Middle frontal gyrus (tissue), 1 donor: ENCODE results near the gene NEDD4L.

Source experiments
- DNase-seq: peaks from one replicate; pipeline ENCODE4 v3.0.0-alpha.2; 2015; ENCODE audit warnings: low spot score; ENCODE audit errors: extremely low spot score

The NEDD4L gene

DNA sequence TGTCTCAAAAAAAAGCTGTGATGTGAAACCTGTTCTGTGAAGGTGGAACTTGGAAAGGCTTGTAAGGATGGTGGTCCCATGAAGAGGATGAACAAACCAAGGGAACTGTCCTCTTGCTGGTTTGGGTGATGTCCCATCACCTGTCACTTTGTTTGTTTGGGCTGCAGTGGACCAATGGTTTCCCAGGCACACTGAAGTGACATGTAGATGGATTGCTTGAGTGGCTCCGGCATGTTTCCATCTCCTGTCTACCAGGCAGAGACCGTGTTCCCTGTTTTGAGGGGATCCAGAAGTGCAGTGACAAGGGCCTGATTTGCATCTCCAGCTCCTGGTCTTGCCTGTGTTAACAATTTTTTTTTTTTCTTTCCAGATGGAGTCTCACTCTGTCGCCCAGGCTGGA is 8.9 kb downstream of the NEDD4L start:
- DNase-seq: no peak

DNA sequence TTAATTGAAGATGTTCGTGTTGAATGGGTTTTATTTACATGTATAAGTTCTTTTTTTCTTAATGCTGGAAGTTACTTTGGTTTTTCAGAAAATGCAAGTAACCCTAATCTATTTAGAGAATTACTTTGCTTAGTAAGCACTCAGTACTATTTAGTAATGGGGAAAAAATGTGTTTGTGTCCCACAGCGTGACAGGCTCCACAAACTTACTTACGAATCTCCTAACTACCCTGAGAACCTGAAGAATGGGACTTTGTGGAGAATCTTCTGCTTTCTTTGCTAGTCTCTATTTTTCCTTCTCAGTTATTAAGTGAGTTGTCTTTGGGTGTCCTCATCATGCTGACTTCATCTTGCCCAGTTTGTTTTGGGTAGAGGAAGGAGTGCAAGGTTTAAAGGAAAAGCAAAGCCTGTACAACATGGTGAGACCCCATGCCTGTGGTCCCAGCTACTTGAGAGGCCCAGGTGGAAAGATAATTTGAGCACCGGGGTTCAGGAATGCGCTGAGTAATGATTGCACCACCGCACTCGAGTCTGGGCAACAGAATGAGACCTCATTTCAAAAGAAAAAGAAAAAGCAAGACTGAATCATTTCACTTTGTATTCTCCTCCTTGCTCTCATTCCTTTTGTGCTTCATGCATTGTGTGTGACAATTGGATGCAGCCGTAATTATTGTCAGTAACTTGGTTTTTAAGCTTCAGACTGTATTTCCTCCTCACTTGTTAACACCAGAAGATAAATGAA is 10.2 kb downstream of the NEDD4L start:
- no peak for DNase-seq

DNA sequence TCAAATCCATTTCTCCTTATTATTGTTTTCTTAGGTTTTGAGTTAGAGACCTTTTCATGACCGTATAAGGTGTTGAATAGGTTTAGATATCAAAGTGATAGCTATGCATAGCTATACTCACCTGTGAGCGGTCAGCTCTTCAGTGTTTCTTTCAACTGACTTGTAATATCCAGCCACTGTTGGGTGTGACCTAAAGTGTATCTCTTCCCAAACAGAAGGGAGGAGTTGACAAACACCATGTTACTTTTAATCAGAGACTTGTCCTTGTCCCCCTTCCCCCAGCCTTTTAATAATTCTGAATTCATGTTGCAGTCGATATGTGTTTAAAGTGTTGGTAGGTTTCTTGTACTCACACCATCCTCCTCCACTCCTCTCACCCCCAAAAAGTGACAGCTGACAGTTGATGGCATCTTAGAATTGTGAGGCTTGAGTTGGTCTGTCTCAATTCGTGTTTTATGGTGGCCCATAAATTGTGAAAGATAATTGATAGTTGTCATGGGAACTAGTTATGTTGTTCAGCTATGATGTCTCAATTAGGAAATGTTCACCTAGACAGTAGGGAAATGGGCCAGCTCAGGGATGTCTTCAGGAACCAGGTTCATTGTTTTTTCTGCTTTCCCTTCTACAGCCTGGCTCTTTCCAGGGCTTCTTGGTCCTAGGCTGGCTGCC is 12.0 kb downstream of the NEDD4L start:
- DNase-seq: no peak

DNA sequence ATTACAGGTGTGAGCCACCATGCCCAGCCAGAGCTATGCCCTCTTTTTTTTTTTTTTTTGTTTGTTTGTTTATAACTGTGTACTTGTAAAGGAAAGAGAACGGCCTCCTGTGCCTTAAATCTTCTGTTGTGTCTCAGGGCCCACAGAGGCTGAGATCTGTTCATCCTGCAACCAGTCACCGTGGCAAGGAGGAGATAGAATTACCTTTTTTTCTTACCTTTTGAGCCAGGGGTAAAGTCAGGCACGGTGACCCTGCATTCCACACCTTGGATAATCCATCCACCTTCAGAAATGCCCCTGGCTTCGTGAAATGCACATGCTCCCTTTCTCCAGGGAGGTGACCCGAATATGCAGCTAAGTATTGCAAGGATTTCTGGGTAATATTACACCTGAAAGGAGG is 12.8 kb downstream of the NEDD4L start:
- DNase-seq: no peak

DNA sequence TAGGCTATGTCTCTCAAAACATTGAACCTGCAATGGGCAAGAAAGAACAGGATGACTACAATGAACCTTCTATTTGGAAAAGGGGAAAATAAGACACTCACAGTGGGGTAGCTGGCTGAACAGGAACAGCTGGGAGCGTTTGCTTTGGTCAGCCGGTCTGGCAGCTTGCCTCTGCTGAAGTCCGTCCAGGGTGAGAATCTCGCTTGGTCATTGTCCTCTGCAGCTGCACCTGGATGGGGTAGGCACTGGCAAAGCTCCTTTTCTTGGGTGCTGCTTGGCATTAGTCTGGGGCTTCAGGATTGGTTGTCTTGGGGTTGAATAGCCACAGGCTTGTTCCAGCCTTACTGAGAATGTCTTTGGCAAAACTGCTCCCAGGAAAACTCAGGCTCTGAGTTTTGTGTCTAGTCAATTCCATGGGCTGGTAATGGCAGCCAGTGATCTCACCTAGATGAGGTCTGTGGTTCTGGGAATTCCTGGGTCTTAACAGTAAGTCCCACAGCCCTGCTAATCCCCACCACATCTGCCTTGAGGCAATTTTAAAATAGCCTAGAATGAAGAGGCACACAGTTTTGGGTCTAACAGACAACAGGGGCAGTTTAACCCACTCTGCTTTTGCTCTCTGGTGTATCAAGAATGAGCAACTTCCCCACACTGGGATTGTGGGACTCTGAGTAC is 13.4 kb downstream of the NEDD4L start:
- no peak for DNase-seq

DNA sequence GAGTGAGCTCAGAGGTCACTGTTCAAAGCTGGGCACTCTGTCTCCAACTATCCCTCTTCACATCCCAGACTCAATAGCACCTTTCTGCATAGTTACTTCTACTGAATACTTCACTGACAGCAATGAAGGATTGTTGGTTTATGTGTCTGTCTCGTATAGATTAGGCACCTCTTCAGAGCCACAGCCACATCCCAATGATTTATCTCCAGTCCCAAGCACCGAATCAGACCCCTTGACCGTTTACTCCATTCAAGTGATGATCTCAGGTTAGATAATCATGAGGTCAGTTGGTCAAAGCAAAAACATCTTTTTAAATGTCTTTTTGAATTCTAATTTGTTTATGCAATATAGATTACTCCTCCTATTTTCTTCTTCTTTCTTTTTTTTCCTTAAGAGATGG is 14.7 kb downstream of the NEDD4L start:
- DNase-seq: no peak

DNA sequence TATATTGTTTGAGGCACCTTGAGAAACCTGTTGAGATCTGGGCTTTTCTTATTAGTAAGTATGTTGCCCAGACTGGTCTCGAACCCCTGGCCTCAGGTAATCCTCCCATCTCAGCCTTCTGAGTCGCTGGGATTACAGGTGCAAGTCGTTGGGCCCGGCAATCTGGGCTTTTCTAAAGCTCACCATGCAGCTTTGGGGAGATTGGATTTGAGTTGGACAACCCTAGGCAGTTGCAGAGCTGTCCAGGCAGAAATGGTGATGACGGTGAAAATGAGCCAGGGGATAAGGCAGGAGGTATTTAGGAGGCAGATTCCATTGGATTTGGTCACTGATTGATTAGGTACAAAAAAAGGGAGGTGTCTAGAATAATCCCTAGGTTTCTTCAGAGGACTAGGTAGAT is 16.2 kb downstream of the NEDD4L start:
- DNase-seq: no peak

DNA sequence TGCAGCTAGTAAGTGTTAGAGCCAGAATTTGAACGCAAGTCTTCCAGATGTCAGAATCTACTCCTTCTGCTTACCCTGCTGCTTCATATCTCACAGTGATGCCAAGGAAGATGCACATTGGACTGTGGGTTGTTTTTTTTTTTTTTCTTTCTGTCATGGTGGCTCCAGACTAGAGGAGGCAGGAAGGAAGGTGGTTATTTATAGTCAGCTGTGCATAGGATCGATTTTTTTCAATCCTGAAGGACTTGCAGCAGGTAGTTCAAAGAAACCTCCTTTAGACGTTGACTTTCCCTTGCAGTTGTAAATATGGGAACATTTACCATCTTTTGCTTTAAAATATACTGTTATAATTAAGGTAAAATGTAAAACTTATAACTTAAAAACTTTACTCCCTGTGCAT is 17.3 kb downstream of the NEDD4L start:
- DNase-seq: no peak

DNA sequence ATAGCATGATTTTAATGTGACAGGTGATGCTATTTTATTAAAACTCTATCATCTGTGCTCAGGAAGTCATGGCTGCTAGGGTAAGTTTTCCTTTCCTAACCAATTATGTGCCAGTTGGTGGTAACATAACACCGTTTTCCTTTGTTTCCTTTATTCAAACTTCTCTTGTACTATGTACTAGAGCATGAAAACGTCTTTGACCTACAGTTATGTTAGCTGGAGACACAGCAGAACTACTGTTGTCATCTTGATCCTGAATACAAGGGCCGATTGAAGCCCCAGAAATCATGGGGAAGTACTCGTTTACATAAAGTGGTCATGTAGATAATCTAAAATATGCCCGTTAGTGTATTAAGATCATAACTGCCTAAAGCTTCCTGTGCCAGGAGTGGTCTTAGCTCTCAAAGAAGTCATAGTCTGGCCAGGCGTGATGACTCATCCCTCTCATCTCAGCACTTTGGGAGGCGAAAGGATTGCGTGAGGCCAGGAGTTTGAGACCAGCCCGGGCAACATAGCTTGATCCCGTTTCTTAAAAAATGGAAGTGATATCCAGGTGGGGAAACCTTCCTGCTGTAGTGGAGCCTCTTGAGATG is 20.5 kb downstream of the NEDD4L start:
- DNase-seq: no peak

DNA sequence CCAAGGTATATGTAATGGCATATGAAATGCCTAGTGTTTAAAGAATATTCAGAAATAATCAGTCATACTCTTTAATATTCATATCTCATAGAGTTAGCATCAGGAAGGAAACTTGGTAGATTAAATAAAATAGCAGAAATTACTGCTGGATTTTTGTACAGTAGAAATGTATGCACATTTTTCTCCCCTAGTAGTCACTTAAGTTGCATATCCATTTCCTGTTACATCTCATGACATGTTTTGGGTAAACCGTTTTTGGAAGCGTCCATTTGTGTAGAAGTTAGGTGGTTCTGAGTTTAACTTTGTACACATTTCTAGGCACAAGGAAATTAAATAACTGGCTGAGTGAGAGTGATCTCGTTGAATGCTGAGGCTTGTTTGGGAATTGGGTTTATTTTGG is 21.9 kb downstream of the NEDD4L start:
- DNase-seq: no peak

DNA sequence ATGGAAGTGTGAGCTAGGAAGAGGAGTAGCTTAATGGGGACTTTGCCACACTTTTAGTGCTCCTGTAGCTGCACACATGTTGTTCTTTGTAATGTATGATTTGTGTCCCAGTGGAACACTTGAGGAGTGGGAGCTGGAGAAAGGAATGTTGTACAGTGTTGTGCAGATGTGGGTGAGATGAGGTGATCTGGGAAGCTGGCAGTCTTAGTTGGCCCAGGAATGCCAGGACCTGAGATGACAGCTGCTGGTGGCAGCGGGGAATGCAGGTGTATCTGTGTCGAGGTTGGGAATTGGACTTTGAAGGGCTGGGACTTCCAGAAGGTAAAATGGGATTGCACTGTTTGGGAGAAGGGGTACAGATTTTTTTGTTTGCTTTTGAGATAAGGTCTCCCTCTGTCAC is 23.6 kb downstream of the NEDD4L start:
- no peak for DNase-seq

DNA sequence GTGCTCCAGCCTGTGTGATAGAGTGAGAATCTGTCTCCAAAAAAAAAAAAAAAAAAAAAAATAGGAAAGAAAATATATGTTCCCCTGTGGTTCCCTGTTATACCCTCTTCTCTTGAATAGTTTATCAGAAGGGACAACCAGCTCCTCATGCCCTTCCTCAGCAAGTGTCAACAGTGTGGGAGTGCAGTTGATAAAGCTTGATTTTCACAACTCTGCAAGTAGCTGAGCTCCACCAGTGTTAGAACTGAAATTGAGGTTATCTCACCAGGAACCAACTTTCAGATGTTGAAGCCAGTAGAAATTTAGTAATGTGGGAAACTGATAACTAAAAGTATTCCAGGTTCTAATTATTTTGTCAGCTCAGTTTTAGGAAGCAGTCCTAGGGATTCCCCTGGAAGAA is 25.1 kb downstream of the NEDD4L start:
- no peak for DNase-seq

DNA sequence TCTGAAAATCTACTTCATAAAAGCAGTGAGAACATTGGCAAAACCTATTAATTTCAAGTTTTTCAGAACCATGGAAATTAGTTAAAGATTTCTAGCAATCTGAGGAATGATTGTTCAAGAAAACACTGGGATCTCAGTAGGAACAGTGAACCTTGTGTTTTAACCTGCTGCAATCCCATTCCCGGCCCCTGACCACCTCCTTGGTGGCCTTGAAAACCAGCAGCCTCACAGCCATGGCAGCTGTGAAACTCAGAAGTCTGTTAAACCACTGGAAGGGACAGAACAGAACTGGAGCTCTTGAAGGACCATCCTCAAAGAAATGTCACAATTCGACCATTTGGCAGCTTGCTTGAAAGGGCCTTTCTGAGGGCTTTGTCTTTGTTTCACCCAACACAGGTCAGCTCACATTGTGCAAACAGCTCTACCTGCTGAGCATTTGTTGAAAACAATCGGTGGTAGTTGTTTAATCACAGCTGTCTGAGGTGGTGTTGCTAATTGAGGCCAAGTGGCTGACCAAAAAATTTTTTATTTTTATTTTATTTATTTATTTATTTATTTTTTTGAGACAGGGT is 25.8 kb downstream of the NEDD4L start:
- no peak for DNase-seq

DNA sequence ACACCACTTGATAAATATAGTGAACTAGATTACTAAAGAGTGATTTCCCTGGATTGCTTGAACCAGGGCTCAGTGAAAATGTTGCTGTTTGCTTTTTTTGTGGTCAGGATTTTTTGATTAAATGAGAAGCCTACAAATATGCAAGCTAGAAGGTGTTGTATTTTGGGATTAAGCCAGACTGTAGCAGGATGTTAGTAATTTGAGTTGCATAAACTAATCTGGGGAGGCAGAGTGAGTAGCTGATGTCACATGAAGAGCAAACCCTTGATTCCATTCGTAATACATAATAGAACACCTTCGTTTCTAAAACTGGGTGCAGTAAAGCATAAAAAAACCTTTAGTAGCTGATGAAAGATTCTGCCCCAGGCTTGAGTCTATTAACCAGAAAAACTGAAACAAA is 32.0 kb downstream of the NEDD4L start:
- DNase-seq: no peak

DNA sequence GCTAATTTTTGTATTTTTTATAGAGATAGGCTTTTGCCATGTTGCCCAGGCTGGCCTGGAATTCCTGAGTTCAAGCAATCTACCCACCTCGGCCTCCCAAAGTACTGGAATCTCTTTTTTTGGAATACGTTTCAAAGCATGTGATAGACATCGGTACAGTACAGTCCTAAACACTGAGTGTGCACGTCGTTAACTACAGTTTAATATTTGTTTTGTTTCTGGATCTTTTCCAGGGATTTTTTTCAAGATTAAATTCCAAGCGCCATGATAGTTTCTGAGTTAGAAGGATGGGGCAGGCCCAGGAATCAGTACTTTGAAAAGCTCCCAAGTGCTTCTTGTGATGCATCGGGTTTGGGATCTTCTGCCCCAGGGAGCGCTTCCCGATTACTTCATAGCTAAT is 33.3 kb downstream of the NEDD4L start:
- no peak for DNase-seq

DNA sequence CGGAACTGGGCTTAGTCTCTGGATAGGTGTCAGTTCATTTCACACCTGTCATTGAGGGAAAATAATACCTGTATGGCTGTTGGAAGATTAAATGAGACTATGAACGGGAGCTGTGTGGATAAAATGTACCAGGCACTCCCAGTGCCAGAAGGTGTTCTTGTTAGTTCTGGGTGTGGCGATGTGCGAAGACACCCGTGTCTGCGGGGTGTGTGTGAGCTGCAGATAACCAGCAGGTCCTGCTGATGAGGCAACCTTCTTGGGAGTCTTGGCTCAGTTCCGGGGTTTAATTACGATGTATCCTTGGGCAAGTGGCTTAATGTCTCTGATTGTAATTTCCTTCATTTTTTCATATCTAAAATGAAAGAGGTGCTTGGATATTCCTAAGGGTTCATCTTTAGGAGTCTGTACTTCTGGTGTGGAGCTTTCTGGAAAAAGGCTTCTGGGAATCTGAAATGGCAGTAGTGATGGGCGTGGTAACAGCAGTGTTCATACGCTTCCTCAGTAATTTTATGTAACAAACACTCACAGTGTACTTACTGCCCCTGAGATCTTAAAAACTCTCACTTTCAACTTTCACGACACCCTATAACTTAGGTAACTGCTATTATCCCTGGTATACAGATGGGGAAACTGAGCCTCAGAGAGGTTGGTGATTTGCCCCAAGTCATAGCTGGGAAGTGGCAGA is 35.0 kb downstream of the NEDD4L start:
- DNase-seq: no peak

DNA sequence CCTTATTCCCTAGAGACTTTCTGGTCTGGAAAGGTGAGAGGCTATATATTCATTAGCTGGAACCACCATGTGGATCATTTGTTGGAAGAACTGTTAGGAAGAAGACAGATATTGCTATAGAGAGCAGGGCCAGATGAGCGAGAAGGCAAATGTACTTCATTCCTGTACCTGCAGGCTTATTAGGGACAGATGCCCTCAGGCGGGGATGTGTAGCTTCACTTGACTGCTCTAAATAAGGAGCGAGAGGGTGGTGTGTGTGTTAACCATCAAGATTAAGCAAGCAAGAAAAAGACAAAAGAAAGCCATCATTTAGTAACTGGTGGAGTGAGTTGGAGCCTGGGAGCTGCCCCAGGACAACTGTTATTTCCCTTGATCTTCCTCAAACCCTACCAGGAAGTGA is 36.4 kb downstream of the NEDD4L start:
- DNase-seq: no peak

DNA sequence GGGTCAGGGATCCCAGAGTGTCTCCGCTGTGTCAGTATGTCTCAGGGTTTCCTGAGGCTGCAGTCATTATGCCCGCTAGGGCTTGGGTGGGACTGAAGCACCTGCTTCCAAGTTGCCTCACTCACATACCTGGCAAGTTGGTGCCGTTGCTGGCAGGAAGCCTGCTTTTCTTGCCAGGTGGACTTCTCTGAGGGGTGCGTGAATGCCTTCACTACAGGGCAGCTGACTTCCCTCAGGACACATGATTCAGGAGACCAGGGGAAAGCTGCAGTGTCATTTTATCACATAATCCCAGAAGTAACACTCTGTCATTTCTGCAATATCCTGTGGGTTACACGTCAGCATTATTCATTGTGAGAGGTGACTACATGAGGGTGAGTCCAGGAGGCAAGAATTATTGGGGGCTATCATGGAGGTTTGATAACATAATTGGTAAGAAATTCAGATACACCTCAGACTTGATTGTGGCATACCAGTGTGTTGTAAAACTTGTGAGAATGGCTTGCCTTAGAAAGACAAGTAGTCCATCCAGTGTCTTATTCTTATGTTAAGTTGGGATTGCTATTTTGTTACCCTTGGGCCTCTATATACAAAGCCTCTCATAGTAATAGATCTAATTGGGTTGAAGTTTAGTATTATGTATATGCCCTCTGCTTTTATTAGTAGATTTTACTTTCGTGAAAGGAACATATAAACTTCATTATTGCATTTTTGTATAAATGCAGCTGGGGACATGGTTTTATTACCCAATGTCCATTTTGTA is 44.1 kb downstream of the NEDD4L start:
- DNase-seq: no peak

DNA sequence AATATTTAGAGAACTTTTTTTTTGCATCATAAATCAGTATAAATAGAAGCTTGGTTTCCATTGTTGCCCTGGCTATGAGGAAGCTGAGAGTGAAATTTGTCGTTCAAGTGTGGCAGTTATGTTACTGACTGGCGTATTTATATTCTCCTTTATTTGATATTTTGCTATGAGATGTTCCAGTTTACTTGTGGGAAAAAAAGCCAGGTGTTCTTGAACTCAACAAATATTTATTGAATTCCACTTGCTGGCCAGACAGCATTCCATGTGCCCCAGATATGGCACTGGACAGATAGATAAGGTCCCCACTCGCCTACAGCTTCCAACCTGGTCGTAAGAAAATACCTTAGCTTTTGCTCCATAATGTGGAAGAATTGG is 44.7 kb downstream of the NEDD4L start:
- no peak for DNase-seq

DNA sequence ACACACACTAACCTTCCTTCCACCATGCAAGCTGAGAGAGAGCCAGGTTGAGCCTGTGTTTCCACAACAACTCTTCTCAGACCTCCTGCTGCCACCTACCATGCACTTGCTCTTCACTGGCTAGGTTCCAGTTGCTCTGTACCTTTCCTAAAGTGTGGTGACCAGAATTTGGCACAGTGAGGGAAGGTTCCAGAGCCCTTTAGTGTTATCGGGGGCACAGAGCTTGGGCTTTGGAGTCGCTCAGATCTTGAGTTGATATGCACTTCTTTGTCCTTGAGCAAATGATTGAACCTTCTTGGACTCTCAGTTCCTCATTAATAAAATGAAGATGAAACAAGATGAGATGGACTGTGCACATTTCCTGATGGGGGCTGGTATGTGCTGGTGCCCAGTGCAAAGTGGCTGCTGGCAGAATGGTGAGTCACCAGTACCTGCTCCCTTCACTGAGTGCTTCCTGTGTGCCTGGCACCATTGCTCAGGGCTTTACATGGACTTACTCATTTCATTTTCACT is 47.1 kb downstream of the NEDD4L start:
- no peak for DNase-seq
